Activated naive CD8-positive, alpha-beta T cell treated with anti-CD3 and anti-CD28 coated beads for 36 hours (primary cell): ENCODE results near the gene KCNQ1. TPM values are rescaled to one million over a fixed set of nuclear protein-coding genes. Genes with fewer than 3 reads are reported as not detected.

ENCODE experiments used
- DNase-seq: peaks from one replicate; pipeline ENCODE4 v3.0.0; 2021
- H3K27ac Mint-ChIP-seq: one replicate; pipeline ENCODE4 v1.8.0; 2022; ENCODE audit warnings: mild to moderate bottlenecking, moderate library complexity, mixed read lengths
- H3K27me3 Mint-ChIP-seq: one replicate; pipeline ENCODE4 v1.8.0; 2022; ENCODE audit warnings: mild to moderate bottlenecking, mixed read lengths
- H3K36me3 Mint-ChIP-seq: one replicate; pipeline ENCODE4 v1.8.0; 2021; ENCODE audit warnings: mild to moderate bottlenecking, mixed read lengths
- H3K4me1 Mint-ChIP-seq: one replicate; pipeline ENCODE4 v1.8.0; 2021; ENCODE audit warnings: mixed read lengths
- H3K4me3 Mint-ChIP-seq: one replicate; pipeline ENCODE4 v1.8.0; 2022; ENCODE audit warnings: mild to moderate bottlenecking, moderate library complexity, mixed read lengths
- H3K9me3 Mint-ChIP-seq: one replicate; pipeline ENCODE4 v1.8.0; 2022; ENCODE audit warnings: mixed read lengths
- total RNA-seq, 2 experiments: library from RNA; stranded (reverse); gene quantifications; one replicate each; pipeline ENCODE4 v1.2.3, GENCODE V29; 2021

KCNQ1 gene
- total RNA-seq, 2 experiments from 2014 or later: 6.7 to 9.6 TPM

DNA sequence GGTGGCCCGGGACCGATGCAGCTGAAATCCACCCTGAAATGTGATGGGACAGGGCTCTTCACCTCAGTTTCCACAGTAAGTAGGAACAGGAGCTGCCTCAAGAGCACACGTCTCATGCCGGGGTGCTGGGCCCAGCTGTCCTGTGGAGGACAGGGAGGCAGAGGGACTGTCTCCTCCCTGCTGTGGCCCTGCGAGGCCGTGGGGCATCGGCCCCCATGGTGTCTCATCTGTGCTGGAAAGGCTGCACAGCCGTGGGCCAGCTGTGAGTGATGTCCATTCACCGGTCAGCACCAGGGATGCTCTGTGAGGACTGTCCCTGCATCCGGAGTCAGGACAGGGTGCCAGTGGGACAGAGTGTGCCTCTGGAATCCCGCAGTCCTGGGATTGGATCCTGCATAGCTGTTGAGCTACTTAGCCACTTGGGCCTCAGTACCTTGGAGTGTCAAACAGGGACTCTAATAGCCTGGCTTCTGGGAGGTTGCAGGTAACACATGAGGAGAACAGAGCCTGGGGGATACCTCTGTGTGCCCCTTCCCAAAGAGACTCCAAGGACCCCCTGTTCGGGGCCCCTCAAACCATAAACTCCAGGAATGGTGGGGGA, 17.0 kb upstream of the KCNQ1 start:
- Mint-ChIP-seq H3K27ac (no peak overlapping the region), H3K36me3 (no peaks in the 10 kb centered on the region), H3K9me3 (no peaks in the 10 kb centered on the region), H3K4me1 (no peaks in the 10 kb centered on the region), H3K27me3 (no peaks in the 10 kb centered on the region), H3K4me3 (no peak overlapping the region)
- no peak for DNase-seq

GRCh38 chr11:2428322-2428795, 16.4 kb upstream of the KCNQ1 start:
- Mint-ChIP-seq H3K9me3 (no peaks in the 10 kb centered on the region), H3K4me1 (no peaks in the 10 kb centered on the region), H3K27ac (no peak overlapping the region), H3K4me3 (no peak overlapping the region), H3K27me3 (no peaks in the 10 kb centered on the region), H3K36me3 (no peaks in the 10 kb centered on the region)
- peak; percentile 82 for DNase-seq

GRCh38 chr11:2431395-2431794, 13.4 kb upstream of the KCNQ1 start:
- DNase-seq: no peak
- no peak overlapping the region for H3K4me3 Mint-ChIP-seq

GRCh38 chr11:2432171-2432621, 12.6 kb upstream of the KCNQ1 start:
- no peak overlapping the region for H3K27ac Mint-ChIP-seq
- no peaks in the 10 kb centered on the region for H3K27me3 Mint-ChIP-seq
- DNase-seq: no peak
- H3K4me1 Mint-ChIP-seq: no peaks in the 10 kb centered on the region
- H3K4me3 Mint-ChIP-seq: no peak overlapping the region
- H3K9me3 Mint-ChIP-seq: no peaks in the 10 kb centered on the region
- no peaks in the 10 kb centered on the region for H3K36me3 Mint-ChIP-seq

More at GRCh38 chr11:2431395-2431794, 13.4 kb upstream of the KCNQ1 start:
- H3K9me3 Mint-ChIP-seq: no peaks in the 10 kb centered on the region
- H3K27ac Mint-ChIP-seq: no peak overlapping the region
- H3K27me3 Mint-ChIP-seq: no peaks in the 10 kb centered on the region
- H3K4me1 Mint-ChIP-seq: no peaks in the 10 kb centered on the region
- H3K36me3 Mint-ChIP-seq: no peaks in the 10 kb centered on the region

DNA sequence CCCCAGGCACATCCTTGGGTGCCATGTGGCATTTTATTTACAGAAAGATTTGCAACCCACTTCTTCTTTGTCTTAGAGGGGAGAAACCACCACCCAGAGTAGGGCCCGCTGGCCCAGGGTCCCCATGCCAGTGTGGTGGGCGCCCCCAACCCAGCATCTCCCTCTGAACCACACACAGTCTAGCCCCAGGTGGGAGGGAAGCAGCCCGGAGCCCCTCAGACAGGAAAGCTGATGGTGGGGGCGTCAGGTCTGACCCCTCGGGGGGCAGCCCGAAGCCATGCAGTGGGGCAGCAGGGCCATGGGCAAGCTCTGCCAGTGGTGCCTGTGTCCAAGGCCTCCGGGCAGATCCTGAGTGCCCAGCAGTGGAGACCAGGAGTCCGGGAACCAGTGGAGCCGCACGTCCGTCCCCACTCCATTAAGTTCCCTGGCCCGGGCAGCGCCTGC, 12.2 kb upstream of the KCNQ1 start:
- Mint-ChIP-seq H3K4me3 (no peak overlapping the region), H3K4me1 (no peaks in the 10 kb centered on the region), H3K27ac (no peak overlapping the region), H3K36me3 (no peaks in the 10 kb centered on the region), H3K9me3 (no peaks in the 10 kb centered on the region), H3K27me3 (no peaks in the 10 kb centered on the region)
- no peak for DNase-seq

DNA sequence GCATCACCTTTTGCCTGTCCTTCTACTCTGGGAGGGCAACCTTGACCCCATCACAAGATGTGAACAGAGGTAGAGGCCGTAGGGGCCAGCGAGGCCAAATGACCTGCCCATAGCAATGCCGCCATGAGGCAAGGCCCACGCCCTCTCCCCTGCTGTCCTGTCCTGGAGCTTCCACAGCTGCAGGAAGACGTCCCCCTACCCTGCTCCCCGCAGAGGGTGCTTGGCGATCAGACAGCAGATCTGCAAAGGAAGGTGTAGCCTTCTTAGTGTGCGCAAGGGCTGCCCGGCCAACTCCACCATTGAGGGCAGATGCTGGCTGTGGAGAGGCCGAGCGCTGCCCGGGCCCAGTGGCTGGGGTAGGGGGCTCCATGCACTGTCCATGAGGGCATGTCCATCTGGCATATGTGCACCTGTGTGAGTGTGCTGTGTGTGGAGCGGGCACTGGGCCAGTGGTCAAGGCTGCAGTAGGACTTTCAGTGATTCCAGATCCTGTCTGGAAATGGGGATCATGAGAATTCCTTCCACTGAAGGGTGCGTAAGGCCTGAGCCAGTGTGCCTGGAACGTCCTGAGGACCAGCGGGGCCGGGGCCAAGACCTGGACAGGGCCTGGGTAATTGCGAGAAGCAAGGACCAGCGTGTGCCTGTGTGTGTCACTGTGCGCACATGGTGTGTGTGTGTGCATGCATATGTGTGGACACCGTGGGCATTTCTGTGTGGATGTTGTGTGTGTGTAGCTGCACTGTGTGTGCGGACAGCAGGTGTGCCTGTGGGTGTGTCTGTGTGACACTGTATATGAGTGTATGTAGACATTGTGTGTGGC, 11.5 kb upstream of the KCNQ1 start:
- H3K27ac Mint-ChIP-seq: no peak overlapping the region
- no peaks in the 10 kb centered on the region for H3K4me1 Mint-ChIP-seq
- no peak overlapping the region for H3K4me3 Mint-ChIP-seq
- no peaks in the 10 kb centered on the region for H3K36me3 Mint-ChIP-seq
- no peaks in the 10 kb centered on the region for H3K9me3 Mint-ChIP-seq
- no peak for DNase-seq
- no peaks in the 10 kb centered on the region for H3K27me3 Mint-ChIP-seq

GRCh38 chr11:2434008-2434407, 10.8 kb upstream of the KCNQ1 start:
- no peaks in the 10 kb centered on the region for H3K9me3 Mint-ChIP-seq
- no peaks in the 10 kb centered on the region for H3K4me1 Mint-ChIP-seq
- no peaks in the 10 kb centered on the region for H3K36me3 Mint-ChIP-seq
- no peak overlapping the region for H3K27ac Mint-ChIP-seq
- no peak for DNase-seq
- no peak overlapping the region for H3K4me3 Mint-ChIP-seq
- no peaks in the 10 kb centered on the region for H3K27me3 Mint-ChIP-seq

GRCh38 chr11:2434506-2435255, 10.1 kb upstream of the KCNQ1 start:
- Mint-ChIP-seq H3K4me1 (no peaks in the 10 kb centered on the region), H3K4me3 (no peak overlapping the region), H3K27me3 (no peaks in the 10 kb centered on the region), H3K9me3 (no peaks in the 10 kb centered on the region), H3K36me3 (no peaks in the 10 kb centered on the region), H3K27ac (no peak overlapping the region)
- DNase-seq: no peak

- Mint-ChIP-seq H3K27me3 (no peaks in the 10 kb centered on the region), H3K27ac (no peak overlapping the region), H3K4me3 (no peak overlapping the region), H3K36me3 (no peaks in the 10 kb centered on the region), H3K4me1 (no peaks in the 10 kb centered on the region), H3K9me3 (no peaks in the 10 kb centered on the region)
- no peak for DNase-seq
Observed at GRCh38 chr11:2435288-2436012, 9.4 kb upstream of the KCNQ1 start.

- Mint-ChIP-seq H3K27me3 (no peaks in the 10 kb centered on the region), H3K4me3 (no peak overlapping the region), H3K9me3 (no peaks in the 10 kb centered on the region), H3K4me1 (no peaks in the 10 kb centered on the region), H3K27ac (no peak overlapping the region), H3K36me3 (no peaks in the 10 kb centered on the region)
- DNase-seq: no peak
Observed at GRCh38 chr11:2436013-2436520, 8.7 kb upstream of the KCNQ1 start.

GRCh38 chr11:2436521-2437031, 8.2 kb upstream of the KCNQ1 start:
- Mint-ChIP-seq H3K36me3 (no peaks in the 10 kb centered on the region), H3K27me3 (no peaks in the 10 kb centered on the region), H3K27ac (no peak overlapping the region), H3K4me3 (no peak overlapping the region), H3K4me1 (no peaks in the 10 kb centered on the region), H3K9me3 (no peaks in the 10 kb centered on the region)
- no peak for DNase-seq

- no peak overlapping the region for H3K27ac Mint-ChIP-seq
- peaks cover 3% of the 10 kb centered on the region for H3K4me1 Mint-ChIP-seq
- DNase-seq: no peak
- no peak overlapping the region for H3K4me3 Mint-ChIP-seq
- no peaks in the 10 kb centered on the region for H3K9me3 Mint-ChIP-seq
- no peaks in the 10 kb centered on the region for H3K36me3 Mint-ChIP-seq
- H3K27me3 Mint-ChIP-seq: no peaks in the 10 kb centered on the region
Observed at GRCh38 chr11:2437516-2437915, 7.3 kb upstream of the KCNQ1 start.

DNA sequence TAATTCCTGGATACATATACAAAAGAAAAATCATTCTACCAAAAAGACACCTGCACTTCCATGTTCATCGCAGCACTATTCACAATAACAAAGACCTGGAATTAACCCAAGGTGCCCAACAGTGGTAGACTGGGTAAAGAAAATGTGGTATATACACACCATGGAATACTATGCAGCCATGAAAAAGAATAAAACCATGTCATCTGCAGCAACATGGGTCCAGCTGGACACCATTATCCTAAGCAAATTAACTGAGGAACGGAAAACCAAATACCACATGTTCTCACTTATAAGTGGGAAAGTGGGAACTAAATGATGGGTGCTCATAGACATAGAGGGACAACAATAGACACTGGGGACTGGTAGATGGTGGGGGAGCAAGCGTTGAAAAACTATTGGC, 5.0 kb upstream of the KCNQ1 start:
- H3K9me3 Mint-ChIP-seq: no peaks in the 10 kb centered on the region
- H3K27ac Mint-ChIP-seq: no peak overlapping the region
- no peak overlapping the region for H3K4me3 Mint-ChIP-seq
- H3K4me1 Mint-ChIP-seq: peaks cover 14% of the 10 kb centered on the region
- no peak for DNase-seq
- H3K27me3 Mint-ChIP-seq: no peaks in the 10 kb centered on the region
- H3K36me3 Mint-ChIP-seq: no peaks in the 10 kb centered on the region

DNA sequence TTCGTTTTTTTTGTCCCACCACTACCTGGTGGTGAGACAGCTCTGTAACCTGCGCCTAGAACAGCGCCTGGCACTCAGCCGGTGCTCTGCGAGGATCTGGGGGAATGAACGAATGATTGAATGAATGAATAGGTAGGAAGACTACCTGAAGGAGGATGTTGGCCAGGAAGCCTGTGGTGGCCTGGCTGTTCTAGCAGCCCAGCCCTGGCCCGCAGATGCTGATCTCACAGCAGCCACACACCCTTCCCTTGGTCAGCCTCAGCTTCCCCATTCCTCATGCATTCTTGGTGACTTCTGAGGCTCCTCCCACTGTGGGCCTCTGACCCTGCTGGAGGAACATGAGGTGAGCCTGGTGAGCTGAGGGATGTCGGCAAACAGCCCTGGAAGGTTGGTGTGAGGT, 4.2 kb upstream of the KCNQ1 start:
- Mint-ChIP-seq H3K4me1 (peaks cover 17% of the 10 kb centered on the region), H3K27ac (no peak overlapping the region), H3K9me3 (no peaks in the 10 kb centered on the region), H3K27me3 (no peaks in the 10 kb centered on the region), H3K36me3 (no peaks in the 10 kb centered on the region), H3K4me3 (no peak overlapping the region)
- DNase-seq: no peak
